AG09309 (cell line): ENCODE measurements around the gene PCSK5.
A peak's percentile ranks its signal among the peaks of the same experiment; 100 is the strongest.

Experiments
- DNase-seq: peaks from one replicate; pipeline ENCODE4 v3.0.0-alpha.2; 2010; ENCODE audit warnings: low read depth
- H3K4me3 ChIP-seq: 2 replicates; pipeline ENCODE4 v1.5.1; 2011; ENCODE audit warnings: mild to moderate bottlenecking, low read depth, low read length, moderate library complexity; ENCODE audit not compliant: control insufficient read depth
- TF ChIP-seq, protein P1 (sequence below): IDR thresholded peaks from 2 replicates; pipeline ENCODE4 v1.5.1; 2011; ENCODE audit warnings: mild to moderate bottlenecking, low read depth, low read length, inconsistent platforms; ENCODE audit not compliant: insufficient read depth, control insufficient read depth; ENCODE audit errors: missing control alignments

The PCSK5 gene

DNA sequence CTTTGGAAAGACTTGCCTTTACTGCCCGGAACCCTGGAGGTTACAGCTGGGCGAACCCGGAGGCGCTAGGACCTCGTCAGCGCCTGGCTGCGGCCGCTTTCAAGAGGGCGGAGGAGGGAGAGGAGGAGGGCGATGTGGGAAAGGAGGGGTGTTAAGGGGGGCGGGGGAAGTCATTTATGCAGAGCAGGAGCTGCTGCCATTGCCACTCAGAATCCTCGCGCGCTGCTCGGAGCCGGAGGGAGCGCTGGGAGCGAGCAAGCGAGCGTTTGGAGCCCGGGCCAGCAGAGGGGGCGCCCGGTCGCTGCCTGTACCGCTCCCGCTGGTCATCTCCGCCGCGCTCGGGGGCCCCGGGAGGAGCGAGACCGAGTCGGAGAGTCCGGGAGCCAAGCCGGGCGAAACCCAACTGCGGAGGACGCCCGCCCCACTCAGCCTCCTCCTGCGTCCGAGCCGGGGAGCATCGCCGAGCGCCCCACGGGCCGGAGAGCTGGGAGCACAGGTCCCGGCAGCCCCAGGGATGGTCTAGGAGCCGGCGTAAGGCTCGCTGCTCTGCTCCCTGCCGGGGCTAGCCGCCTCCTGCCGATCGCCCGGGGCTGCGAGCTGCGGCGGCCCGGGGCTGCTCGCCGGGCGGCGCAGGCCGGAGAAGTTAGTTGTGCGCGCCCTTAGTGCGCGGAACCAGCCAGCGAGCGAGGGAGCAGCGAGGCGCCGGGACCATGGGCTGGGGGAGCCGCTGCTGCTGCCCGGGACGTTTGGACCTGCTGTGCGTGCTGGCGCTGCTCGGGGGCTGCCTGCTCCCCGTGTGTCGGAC, at the start of gene PCSK5:
Gene PCSK5, plus strand, starts transcription at position 202 of the 805 bp plus-strand sequence. Its CDS starts 509 bp downstream, at position 711.
- DNase-seq, result peak; percentile 75
- peak within 1 kb of the TSS; percentile 65 for H3K4me3 ChIP-seq
- TF ChIP-seq, protein P1, sequence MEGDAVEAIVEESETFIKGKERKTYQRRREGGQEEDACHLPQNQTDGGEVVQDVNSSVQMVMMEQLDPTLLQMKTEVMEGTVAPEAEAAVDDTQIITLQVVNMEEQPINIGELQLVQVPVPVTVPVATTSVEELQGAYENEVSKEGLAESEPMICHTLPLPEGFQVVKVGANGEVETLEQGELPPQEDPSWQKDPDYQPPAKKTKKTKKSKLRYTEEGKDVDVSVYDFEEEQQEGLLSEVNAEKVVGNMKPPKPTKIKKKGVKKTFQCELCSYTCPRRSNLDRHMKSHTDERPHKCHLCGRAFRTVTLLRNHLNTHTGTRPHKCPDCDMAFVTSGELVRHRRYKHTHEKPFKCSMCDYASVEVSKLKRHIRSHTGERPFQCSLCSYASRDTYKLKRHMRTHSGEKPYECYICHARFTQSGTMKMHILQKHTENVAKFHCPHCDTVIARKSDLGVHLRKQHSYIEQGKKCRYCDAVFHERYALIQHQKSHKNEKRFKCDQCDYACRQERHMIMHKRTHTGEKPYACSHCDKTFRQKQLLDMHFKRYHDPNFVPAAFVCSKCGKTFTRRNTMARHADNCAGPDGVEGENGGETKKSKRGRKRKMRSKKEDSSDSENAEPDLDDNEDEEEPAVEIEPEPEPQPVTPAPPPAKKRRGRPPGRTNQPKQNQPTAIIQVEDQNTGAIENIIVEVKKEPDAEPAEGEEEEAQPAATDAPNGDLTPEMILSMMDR, result peak; percentile 19

DNA sequence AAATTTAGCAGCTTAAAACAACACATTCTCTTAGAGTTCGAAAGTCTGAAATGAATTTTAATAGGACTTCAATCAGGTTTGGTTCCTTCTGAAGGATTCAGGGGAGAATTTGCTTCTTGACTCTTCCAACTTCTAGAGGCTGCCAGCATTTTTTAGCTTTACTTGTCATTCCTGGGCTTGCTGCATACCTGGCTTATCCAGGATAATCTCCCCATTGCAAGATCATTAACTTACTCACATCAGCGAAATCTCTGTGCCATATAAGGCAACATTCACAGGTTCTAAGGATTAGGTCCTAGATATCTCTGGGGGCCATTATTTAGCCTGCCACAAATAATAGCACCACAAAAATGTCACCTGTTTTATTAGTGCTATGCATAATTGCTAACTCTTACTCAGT, 46.2 kb upstream of the PCSK5 start:
- TF ChIP-seq, protein P1, result no peak
- no peak overlapping the region for H3K4me3 ChIP-seq
- DNase-seq, result no peak

DNA sequence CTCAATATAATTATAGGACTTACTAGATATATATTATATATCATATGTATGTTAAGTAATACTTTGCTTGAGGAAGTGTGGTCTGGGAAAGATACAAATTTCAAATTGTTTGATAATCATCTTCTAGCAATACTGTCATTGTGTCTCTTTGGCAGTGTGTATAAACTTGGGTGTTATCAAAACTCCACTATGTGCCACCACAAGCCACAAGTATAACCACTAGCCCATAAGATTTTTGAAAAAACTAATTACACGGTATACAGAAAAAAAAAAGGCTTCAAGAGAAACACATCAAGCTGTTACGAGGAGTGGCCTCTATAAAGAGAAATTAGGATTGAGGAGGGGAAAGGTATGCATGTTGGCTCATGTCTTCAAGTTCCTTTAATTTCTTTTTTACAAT, 44.7 kb upstream of the PCSK5 start:
- DNase-seq, result no peak

DNA sequence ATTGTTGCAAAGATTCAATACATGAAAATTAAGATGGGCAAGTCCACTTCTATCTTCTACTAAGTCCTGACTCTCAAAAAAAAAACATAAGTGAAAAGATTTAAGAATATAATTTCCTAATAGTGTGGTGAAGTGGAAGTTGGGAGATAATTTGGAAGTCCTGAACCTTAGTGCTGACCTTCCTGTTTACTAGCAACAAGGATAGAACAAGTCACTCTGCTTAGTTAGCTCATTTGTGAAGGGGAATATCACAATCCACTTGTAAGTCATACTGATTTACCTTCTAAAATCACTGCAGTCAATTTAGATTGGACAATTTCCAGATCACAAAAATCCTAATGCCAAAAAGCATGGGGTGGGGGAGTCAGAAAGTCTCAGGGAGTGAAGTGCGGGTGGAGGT, 43.4 kb upstream of the PCSK5 start:
- TF ChIP-seq, protein P1, result no peak

More for the DNA sequence above, 44.7 kb upstream of the PCSK5 start:
- H3K4me3 ChIP-seq, result no peak overlapping the region
- TF ChIP-seq, protein P1, result no peak

DNA sequence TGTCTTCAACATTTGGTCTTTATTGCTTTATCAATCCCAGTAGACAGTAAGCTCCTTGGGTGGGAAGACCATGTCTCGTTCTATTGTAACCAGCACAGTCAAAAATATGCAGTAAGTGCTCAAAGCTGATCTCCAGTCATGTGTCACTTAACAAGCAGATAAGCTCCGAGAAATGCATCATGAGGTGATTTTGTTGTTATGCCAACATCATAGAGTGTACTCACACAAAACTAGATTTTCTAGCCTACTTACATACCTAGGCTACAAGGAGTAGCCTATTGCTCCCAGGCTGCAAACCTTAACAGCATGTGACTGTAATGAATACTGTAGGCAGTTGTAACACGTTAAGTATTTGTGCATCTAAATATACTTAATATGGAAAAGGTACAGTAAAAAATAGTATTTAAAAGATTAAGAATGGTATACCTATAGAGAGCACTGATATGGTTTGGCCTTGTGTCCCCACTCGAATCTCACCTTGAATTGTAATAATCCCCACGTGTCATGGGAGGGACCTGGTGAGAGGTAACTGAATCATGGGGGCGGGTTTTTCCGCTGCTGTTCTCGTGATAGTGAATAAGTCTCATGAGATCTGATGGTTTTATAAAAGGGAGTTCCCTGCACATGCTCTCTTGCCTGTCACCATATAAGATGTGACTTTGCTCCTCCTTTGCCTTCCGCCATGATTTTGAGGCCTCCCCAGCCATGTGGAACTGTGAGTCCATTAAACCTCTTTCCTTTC, 39.8 kb upstream of the PCSK5 start:
- H3K4me3 ChIP-seq, result no peak overlapping the region
- TF ChIP-seq, protein P1, result no peak
- no peak for DNase-seq

More for the DNA sequence above, 43.4 kb upstream of the PCSK5 start:
- DNase-seq, result no peak
- H3K4me3 ChIP-seq, result no peak overlapping the region

DNA sequence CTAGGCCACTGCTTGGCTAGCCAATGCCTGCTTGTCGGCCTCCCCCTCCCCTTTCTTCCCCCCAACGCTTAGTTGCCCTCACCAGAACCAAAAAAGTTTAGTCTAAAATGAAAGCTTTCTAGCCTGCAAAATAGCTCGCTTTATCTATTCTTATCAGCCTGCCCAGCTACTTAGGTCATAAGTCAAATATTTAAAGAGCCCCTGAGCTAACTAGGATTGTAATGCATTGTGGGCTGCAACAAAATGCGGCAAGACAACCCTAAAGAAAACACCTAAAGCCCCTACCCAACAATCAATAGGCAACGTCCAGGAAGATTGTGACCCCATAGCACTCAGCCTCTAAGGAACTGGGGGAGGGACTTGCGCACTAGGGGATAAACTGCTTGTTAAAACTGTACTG, 38.6 kb upstream of the PCSK5 start:
- TF ChIP-seq, protein P1, result no peak
- DNase-seq, result no peak
- H3K4me3 ChIP-seq, result no peak overlapping the region
